NCI-H1092 (cell line): ENCODE measurements around the gene CHST11.

Source experiments
- DNase-seq: peaks from one replicate; lab custom pipeline; 2025; lab: John Stamatoyannopoulos, UW

Gene CHST11

GRCh38 chr12:104697186-104697585 lies 240.4 kb downstream of the CHST11 start:
- DNase-seq = no peak

DNA sequence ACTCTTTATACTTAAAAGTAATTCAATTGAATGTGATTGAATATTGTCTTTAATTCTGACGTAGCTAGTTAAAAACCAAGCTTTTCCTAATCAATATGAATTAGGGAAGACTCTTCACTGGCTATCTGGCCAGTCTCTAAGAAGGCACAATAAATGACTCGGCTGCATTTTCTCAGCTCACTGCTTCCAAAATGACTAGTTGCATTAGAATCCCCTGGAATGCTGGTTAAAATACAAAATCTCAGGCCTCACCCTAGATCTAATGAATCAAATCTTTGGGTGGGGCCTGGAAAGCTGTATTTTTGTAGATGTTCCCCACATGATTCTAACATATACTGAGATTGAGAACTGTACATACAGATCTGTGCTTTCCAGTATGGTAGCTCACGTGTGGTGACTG lies 242.1 kb downstream of the CHST11 start:
- no peak for DNase-seq

DNA sequence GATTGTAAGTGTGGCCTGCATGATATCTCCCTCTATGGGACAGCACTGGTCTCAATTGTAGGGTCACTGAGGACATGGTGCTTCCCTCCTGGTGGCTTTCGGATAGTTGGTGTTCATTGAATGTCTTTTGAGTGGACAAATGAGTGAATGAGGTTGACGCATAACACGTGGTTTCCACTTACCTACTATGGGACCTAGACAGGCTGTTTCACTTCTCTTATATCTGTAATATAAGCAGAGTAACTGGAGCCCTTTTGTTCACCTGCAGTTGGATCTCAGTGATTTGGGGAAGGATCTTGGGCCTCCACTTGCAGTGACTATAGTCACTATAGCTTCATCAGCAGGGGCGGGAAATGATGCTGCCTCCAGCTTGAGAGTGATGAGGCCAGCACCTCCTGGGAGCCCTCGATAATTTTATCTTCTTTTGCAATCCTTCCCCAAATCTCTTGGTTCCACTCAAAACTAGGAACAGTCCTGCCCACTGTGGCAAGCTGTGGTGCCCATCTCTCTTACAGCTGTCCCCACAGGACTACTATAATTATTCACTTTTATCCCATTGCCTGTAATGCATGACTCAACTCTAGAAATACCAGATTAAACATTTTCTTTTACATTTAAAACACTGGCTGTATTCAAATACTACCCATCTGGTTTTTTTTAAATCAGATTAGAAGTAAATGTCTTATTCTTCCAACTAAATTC lies 242.9 kb downstream of the CHST11 start:
- DNase-seq = no peak

DNA sequence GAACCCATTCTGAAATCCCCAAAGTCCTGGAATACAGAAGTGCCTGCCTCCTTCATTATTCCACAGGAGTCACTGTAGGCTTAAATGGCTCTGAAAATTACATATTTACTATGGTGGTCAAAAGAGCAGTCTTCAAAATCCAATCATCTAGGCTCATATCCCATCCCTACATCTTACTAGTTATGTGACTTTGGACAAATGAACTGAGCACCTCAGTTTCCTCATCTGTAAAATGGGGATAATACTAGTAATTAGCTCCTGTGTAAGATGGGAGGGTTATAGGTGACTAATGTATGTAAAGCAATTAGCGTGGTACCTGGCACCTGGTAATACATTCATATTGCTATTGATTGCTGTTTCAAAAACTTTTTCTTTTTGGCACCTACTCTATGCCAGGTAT lies 243.6 kb downstream of the CHST11 start:
- no peak for DNase-seq

DNA sequence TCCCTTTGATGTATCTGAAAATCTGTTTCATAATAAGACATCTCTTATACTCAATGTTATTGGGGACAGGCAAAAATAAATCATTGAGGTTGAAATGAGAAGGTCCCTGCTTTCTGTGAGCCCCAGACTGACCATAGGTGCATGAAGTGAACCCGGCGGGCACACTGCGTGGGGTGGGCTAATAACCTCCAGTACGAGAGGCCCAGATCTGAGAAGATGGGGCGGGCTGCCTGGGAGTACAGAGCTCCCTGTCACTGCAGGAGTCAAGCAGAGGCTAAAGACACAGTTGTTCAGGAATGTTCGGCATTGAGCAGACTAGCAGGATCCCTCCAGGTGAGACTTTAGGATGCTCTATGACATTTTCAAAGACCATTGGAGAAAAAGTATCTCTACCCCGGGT lies 244.6 kb downstream of the CHST11 start:
- no peak for DNase-seq

DNA sequence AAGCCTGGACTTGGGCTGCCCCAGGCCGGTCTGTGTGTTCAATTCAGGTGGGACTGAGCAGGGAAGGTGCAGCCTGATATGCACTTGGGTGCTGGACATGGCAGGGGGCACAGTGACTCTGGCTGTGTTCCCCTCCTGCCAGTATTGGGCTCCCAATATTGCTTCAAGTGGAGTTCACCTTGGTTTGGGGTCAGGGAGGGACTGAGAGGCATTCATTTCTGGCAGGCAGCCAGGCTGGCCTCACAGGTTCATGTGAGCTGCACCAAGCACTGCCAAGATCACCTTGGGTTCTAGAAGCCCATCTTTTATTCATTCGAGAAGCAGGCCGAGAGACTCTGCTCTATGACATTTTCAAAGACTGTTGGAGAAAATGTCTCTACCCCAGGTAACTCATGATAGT lies 245.0 kb downstream of the CHST11 start:
- DNase-seq = no peak

- no peak for DNase-seq
Observed at GRCh38 chr12:104702565-104703139, 245.9 kb downstream of the CHST11 start.

DNA sequence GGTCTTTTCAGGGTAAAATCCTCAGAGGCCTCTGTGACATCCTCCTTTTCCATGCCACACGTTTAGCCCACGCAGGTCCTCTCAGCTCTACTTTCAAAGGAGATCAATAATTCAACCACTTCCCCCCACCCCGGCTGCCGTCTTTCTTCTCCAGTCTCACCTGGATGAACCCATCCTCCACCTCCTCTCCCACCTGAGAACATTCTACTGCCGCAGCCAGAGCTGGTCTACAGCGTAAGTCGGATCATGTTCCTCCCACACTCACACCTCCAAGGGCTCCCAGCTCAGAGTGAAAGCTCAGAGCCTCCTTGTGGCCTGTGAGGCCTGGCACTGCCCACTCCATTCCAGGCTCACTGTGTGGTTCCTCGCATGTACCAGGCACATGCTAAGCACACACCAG lies 246.6 kb downstream of the CHST11 start:
- DNase-seq = no peak

DNA sequence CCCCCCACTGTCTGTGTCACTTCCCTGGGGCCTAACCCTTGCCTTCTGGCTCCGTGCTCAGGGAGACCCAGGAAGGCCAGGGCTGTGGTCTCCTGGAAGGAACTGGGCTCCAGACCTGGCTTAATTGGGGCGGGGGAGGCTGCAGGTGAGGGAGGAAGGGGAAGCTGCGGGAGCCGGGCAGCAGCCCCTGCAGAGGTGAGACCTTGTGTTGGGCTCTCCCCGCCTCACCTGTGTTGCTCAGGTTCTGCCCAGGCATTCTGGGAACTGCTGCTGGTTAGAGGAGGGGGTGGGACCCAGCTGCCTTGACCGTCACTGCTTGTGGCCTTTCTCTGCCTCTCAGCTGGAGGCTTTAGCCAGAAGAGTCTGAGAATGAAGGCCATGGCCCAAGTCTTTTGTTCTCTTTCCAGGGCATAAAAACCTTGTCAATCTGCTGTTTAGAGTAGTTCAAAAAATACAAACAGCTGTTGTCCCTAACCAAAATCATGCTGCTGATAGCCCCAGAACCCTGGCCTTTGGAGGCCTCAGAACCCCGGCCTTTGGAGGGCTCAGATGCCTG lies 247.6 kb downstream of the CHST11 start:
- DNase-seq = no peak

- DNase-seq = no peak
Observed at GRCh38 chr12:104707194-104707593, 250.4 kb downstream of the CHST11 start.

- no peak for DNase-seq
Observed at GRCh38 chr12:104707794-104708558, 251.2 kb downstream of the CHST11 start.

DNA sequence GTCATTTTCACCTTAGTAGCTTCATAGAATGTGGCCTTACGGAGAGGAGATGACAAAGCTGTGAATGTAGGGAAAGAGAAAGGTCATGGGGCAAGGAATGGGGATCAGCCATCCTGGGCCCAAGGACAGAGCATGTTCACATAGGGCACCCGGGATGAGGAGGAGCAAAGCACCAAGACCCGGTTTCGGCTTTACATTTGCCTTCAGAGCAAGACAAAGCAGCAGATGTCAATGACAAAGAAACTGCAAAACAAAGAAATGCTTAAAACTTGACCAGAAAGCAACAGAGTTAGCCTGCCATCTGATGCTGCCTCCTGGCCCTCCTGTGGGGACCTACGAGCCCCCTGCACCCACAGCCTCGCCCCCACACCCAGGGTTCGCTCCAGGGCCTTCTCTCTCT lies 252.1 kb downstream of the CHST11 start:
- DNase-seq = no peak

- no peak for DNase-seq
Observed at GRCh38 chr12:104709692-104710435, 253.1 kb downstream of the CHST11 start.

DNA sequence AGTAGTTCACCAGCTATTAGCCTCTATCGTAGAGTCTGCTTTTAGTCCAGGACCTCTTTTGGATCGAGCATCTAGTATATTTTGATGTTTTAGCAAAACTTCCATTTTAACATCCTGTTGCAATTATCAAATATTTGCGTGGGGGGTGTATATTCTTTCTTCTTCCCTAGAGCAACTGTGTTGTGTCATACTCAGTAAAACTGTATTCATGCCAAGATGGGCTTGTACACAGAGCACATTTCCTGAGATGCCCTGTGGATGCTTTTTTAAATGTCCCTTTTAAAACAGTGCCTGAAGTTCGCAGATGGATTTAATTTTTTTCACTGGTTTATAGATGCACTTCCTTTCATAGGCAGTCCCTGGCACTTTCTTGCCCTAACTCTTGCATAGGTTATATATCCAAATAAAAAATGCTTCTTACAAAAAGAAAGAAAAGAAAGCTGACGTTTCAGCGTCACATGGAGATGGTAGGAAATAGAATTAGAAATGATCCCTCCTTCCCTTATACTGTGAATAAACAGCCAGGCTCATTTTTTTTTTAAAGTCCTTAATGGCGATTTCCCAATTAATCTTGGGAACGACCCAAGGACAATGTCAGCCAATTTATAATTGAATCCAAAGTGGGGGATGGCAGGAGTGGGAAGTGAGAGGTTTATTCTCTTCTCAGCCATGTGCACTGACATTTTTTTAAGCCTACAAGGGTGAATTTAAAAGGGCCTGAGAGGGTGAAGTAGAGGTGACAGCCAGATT lies 254.4 kb downstream of the CHST11 start:
- DNase-seq = no peak

GRCh38 chr12:104712477-104712876 lies 255.7 kb downstream of the CHST11 start:
- no peak for DNase-seq

DNA sequence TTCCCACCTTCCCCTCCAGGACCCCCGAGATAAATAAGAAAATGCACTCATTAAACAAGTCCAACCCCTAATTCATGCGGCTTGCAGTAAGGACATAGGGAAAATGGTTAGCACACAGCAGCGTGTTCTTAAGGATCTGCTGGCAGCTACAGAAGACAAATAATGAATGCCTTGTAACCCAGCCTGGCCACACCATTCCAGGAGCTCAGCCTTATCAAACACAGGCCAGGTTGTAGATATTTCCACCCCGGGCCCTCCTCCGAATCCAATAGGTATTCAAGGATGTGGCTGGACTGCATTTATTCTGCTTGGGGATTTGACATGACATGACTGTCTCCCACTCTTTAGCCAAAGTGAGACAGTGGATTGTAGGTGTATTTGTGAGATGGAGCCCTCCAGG lies 256.2 kb downstream of the CHST11 start:
- no peak for DNase-seq

- DNase-seq = no peak
Observed at GRCh38 chr12:104713444-104713843, 256.7 kb downstream of the CHST11 start.

DNA sequence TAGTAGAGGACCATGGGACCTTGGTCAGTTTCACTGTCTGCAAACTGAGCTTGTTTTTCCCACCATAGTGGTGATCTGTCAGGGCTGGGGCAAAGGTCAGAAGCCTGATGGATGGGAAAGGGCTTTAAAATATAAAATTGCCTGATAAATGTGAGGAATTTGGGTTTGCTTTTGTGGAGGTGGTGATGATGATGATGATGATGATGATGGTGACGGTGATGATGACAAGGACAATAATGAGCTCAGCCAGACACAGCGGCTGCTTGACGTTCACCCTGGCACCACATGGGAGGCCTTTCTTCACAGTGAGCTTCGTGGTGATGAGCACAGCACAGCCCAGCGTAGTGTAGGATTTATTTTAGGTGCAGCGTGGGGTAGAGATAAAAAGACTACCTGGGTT lies 257.6 kb downstream of the CHST11 start:
- no peak for DNase-seq

DNA sequence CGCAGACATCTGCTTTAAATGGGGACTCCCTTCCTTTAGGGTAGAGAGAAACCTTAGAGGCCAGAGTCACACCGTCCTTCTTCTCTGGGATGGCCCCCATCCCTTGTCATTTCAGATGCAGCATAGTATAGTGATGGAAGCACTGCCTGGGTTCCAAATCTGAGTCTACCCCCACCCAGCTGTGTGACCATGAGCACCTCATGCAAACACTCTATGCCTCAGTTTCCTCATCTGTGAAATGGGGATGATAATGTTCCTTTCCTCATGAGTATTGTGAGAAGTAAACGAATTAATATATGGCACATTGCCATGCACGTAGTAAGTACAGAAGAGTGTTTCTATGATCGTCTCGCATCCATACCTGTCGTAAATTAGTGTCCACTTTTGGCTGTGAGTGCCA lies 259.4 kb downstream of the CHST11 start:
- no peak for DNase-seq

DNA sequence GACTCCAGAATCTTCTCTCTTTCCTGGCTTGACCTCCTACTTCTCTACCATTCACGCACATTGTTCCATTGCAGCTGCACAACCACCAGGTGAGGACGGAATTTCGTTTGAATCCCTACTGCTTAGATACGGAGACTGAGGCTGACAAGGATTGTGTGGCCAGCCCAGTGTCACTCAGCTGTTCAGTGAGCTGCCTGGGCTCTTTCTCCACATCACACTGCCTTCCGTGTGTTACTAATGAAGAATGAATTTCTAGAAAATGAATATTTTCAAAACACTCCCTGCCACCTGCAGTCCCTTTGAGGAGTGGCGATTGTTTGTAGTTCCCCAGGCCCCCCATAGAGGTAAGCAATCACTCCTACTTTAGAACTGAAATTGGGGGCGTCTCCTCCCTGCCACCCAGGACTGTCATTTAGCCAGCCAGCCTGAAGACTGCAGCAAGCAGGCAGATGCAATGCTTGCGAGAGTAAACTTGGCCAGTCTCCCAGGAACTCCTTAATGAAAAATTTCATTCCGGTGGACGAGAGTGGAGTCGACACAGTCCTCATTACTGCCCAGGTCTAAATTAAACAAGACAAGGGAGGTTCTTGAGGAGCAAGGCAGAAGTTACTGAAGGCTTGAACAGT lies 261.7 kb downstream of the CHST11 start:
- peak; percentile 36 for DNase-seq

DNA sequence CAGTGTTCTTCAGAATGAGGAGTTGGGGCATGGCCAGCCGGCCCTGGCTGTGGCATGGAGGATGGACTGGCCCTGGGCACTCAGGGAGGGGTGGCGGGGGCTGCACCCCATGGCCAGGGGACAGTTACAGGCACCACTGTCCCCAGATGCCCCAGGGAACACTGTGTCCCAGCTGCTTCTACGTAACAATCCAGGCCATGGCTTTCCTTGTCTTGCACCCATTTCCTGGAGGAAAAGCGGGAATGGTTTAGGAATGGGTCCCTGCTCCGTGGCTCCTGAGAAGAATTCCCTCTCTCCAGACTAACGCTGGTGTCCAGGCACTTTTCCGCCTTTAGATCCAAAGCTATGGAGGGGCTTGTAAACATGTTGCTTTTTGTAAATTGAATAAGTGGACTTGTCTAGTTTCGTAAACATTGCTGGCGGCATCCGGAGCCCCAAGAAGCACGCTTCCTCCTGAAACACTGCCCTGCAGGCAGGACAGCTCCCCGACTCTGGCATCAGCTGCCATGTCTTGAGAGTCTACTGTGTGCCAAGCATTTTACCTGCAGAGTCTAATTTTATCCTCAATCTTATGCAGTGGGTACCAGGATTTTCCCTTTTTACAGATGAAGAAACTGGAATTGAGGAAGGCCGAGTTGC lies 263.1 kb downstream of the CHST11 start:
- no peak for DNase-seq
